Measurements from ENCODE around the gene NTRK2.

DNA sequence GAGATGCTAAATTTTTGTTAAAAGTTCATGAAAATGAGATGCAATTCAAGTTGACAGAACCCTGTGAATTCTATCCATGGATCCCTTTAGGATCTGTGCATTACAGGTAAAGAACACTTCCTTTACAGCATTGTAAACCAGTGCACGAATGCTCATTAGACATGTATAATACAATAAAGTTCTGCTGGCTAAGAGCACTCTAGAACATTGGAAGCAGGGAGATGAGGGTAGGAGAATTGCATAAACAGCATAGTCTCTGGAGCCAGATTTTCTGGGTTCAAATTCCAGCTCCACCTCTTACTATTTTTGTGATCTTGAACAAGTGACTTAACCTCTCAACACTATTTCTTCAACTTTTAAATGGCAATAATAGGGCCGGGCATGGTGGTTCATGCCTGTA lies 300.2 kb downstream of the NTRK2 start:
- TF ChIP-seq RAD51 (IDR thresholded peaks at IDR 0.05) (no peak), CBX3 (IDR thresholded peaks at IDR 0.05; ENCODE audit: borderline replicate concordance, low read depth) (no peak), CTCF (IDR thresholded peaks at IDR 0.05 in 2 of 3, conservative IDR thresholded peaks at IDR 0.05 in 1 of 3; ENCODE audit: control insufficient read depth in 2 of 3, extremely low read depth in 1 of 3, insufficient read depth in 1 of 3, low read depth in 3 of 3, low read length in 3 of 3) (no peak), POLR2A (IDR thresholded peaks at IDR 0.05; ENCODE audit: low read depth, low read length) (no peak), ZNF274 (IDR thresholded peaks at IDR 0.05; ENCODE audit: insufficient read depth, insufficient read length) (no peak), CEBPB (IDR thresholded peaks at IDR 0.05; ENCODE audit: borderline replicate concordance in 1 of 2, low read depth in 2 of 2, low read length in 2 of 2) (no peak), BRCA1 (IDR thresholded peaks at IDR 0.05; ENCODE audit: low read depth, low read length) (no peak), IKZF1 (conservative IDR thresholded peaks at IDR 0.05) (no peak), YY1 (IDR thresholded peaks at IDR 0.05; ENCODE audit: low read depth, low read length) (no peak), LARP7 (IDR thresholded peaks at IDR 0.05) (no peak), TAF1 (IDR thresholded peaks at IDR 0.05; ENCODE audit: borderline replicate concordance, low read depth, low read length) (no peak), NFYB (IDR thresholded peaks at IDR 0.05; ENCODE audit: insufficient read depth, low read depth, low read length) (no peak), EP300 (IDR thresholded peaks at IDR 0.05; ENCODE audit: borderline replicate concordance in 1 of 2, control insufficient read depth in 1 of 2, low read depth in 2 of 2, low read length in 2 of 2) (no peak)
